ENCODE results near the gene NCBP3.

NCBP3 gene

GRCh38 chr17:3754066-3754457, 92.0 kb downstream of the NCBP3 start:
- no peak for DNase-seq (ENCODE audit: low read depth)

GRCh38 chr17:3753624-3754023, 92.4 kb downstream of the NCBP3 start:
- no peak for DNase-seq (ENCODE audit: low read depth)
